Coronary artery (tissue), 2 donors: ENCODE measurements around the gene RNF182.

Experiments
- DNase-seq: peaks from one replicate; pipeline ENCODE4 v3.0.0-alpha.2; 2017; ENCODE audit warnings: low spot score
- H3K27ac ChIP-seq, 2 donors: fragments of 200-600 bp; sonication (generic); one replicate each; pipeline ENCODE4 v1.5.1; 2016 to 2019
- H3K4me3 ChIP-seq: fragments of 200-600 bp; sonication (generic); 2 replicates; pipeline ENCODE4 v1.5.1; 2016; ENCODE audit warnings: mild to moderate bottlenecking, moderate library complexity
- TF ChIP-seq, protein P1 (sequence below): fragments of 200-600 bp; sonication (generic); IDR thresholded peaks from one replicate; pipeline ENCODE4 v1.5.1; 2019; ENCODE audit warnings: antibody characterized with exemption

Gene RNF182

DNA sequence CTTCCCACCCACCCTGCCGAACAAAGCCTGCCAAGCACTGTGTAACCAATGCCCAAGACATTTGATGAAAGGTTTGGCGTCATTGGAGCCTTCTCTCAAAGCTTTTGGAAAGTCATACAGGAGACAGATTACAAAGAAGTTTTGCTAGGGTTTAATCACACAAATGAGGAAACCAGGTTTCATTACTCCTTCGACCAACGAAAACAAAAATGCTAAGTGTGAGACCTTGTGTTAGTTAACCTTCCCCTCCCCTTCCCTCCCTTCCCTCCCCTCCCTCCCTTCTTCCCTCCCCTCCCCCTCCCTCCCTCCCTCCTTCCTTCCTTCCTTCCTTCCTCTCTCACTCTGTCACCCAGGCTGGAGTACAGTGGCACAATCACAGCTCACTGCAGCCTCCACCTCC lies 96.7 kb downstream of the RNF182 start:
- TF ChIP-seq, protein P1, sequence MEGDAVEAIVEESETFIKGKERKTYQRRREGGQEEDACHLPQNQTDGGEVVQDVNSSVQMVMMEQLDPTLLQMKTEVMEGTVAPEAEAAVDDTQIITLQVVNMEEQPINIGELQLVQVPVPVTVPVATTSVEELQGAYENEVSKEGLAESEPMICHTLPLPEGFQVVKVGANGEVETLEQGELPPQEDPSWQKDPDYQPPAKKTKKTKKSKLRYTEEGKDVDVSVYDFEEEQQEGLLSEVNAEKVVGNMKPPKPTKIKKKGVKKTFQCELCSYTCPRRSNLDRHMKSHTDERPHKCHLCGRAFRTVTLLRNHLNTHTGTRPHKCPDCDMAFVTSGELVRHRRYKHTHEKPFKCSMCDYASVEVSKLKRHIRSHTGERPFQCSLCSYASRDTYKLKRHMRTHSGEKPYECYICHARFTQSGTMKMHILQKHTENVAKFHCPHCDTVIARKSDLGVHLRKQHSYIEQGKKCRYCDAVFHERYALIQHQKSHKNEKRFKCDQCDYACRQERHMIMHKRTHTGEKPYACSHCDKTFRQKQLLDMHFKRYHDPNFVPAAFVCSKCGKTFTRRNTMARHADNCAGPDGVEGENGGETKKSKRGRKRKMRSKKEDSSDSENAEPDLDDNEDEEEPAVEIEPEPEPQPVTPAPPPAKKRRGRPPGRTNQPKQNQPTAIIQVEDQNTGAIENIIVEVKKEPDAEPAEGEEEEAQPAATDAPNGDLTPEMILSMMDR = no peak
- Histone ChIP-seq H3K4me3 (no peak overlapping the region), H3K27ac (no peak overlapping the region)
- no peak for DNase-seq

DNA sequence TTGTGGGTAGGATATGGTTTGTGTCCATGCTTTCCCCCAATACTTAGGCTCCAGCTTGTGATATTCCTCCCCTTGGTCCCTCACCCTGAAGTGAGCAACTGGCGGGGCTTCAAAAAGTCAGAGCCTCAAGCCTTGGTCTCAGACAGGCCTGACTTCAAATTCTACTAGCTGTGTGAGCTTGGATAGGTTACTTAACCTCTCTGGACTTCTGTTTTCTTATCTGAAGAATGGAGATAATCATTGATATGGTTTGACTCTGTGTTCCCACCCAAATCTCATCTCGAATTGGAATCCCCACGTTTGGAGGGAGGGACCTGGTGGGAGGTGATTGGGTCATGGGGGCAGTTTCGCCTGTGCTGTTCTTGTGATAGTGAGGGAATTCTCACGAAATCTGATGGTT lies 97.9 kb downstream of the RNF182 start:
- no peak for DNase-seq
- H3K27ac ChIP-seq = no peak overlapping the region

DNA sequence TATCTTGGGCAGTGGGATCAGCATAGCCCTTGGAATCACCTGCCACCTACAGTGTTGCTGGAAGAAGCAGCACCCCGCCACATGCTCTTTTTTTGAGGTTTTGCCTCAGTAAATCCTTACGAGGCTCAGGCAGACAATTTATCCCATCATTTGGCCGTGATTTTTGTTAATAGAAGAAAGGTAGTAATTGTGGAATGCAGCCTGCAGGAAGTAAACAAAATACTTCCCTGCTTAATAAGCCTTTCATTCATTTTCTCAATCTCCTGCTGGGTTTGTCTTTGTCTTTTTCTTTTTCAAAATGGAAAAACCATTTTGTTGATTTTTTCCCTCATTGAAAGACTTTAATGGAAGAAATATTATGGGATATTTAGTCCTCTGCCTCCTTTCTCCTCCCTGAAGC lies 99.1 kb downstream of the RNF182 start:
- Histone ChIP-seq H3K27ac (no peak overlapping the region), H3K4me3 (no peak overlapping the region)
- TF ChIP-seq, protein P1 = no peak
- no peak for DNase-seq

More for the DNA sequence above, 97.9 kb downstream of the RNF182 start:
- H3K4me3 ChIP-seq = no peak overlapping the region
- TF ChIP-seq, protein P1 = no peak

DNA sequence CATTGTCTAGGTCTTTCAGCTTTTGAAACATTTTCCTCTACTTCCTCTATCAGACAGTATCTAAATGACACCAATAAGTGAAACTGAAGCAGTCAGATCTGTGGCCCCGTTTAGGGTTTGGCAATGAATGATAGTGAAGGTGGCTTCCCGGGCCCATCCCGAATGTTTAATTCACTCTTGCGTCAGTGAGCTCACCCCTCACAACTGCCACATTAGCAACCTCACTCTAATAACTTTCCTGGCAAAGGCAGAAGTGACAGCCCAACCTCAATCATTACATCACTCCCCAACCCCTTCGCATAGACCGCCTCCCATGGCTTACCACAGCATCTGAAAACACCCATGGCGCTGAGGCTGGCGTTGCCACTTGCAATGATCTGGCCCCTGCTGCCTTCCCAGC lies 100.4 kb downstream of the RNF182 start:
- no peak for DNase-seq
- H3K27ac ChIP-seq = no peak overlapping the region
- H3K4me3 ChIP-seq = no peak overlapping the region
- TF ChIP-seq, protein P1 = no peak

DNA sequence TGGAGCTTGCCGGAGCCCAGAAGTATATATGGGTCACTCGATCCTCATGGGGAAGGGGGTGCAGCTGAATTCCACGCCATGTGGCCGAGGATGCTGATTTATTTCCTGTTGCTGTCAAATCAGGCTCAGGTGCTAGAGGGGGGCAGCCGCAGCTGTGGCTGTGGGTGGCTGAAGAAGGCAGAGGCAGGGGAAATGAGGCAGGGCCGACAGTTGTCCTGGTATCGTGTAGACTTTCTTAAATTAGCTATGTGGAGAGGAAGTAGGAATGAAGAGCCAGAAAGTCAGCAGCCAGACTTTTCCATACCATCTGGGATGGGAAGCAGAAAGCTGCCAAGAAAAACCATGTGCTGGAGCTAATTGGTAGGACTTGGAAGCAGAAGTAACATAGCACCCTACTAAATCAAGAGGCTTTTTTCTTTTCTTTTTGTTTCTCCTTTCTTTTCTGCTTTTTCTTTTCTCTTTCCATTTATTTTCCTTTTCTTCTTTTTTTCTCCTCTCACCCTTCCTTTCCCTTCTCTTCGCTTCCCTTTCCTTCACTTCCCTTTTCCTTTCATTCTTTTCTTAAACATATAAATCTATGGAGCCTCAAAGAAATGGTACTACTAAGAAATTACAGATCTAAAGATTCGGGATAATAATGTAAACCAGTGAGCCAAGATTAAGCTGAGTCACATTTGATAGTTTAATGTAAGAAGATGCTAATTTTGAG lies 102.2 kb downstream of the RNF182 start:
- no peak for DNase-seq
- Histone ChIP-seq H3K4me3 (no peak overlapping the region), H3K27ac (no peak overlapping the region)
- TF ChIP-seq, protein P1 = no peak

DNA sequence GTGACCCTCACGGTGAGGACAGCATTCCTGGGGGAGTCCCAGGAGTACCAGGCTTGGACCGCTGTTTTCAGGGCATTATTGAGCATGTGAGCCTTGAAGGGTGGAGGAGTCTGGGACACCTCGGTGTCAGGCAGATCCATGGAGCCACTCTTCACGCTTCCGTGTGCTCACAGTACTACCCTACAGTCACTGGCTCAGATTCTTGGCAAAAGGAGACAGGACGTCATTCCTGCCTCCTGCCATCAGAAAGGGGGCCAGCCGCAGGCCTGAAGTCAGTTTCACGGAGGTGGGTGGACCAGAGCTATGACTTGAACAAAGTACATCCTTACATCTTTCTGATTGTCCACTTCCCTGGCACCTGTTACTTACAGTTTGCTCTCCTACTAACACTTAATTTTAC lies 103.9 kb downstream of the RNF182 start:
- TF ChIP-seq, protein P1 = no peak
- no peak overlapping the region for H3K27ac ChIP-seq
- no peak for DNase-seq
- no peak overlapping the region for H3K4me3 ChIP-seq

DNA sequence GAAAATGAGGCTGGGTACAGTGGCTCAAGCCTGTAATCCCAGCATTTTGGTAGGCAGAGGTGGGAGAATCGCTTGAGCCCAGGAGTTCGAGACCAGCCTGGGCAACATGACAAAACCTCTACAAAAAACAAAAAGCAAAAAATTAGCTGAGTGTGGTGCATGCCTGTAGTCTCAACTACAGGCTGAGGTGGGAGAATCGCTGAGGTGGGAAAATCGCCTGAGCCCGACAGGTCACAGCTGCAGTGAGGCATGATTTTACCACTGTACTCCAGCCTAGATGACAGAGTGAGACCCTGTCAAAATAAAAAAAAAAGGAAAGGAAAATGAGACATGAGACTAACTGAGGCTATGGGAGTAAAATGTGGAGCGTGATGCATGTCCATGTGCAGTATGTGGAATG lies 104.9 kb downstream of the RNF182 start:
- TF ChIP-seq, protein P1 = no peak
- DNase-seq = no peak
- Histone ChIP-seq H3K4me3 (no peak overlapping the region), H3K27ac (no peak overlapping the region)
